Measurements from ENCODE around the gene CTNNA2. TPM values are rescaled to one million over a fixed set of nuclear protein-coding genes. Genes with fewer than 3 reads are reported as not detected.

Gene CTNNA2
- total and polyA plus RNA-seq, 2 of the 8 experiments (the other 6 are each of a cell fraction or from before 2014, with no cell fraction given): 3.9 to 9.0 TPM

DNA sequence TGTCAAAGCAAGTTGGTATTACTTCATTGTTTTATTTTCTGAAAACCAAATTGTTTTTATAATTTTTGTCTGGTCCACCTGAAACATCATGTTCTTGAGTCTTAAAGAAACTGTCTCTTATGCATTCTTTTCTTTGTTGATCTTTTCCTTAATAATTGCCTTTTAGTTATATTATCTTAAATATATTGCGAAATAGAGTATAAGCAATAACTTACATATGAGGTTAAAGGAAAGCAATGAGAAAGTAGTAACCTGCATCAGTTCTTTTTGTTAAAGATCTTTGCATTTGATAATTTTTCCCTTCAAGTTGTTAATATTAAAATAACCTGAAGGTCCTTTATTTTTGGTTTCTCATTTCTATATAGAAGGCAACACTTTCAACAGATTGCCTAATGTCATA is 315.0 kb downstream of the CTNNA2 start:
- POLR2A ChIA-PET (ENCODE audit: partially characterized antibody): interaction anchor here (0.6 kb wide), 1 partner anchor 222 kb away, joined by 3 read pairs; no protein-coding TSS in a partner anchor
- Histone ChIP-seq H2AFZ (ENCODE audit: low read length) (no peak overlapping the region), H3K27me3 (replicated peaks in 1 of 4; ENCODE audit: control insufficient read depth in 3 of 4, extremely low read depth in 1 of 4, insufficient read depth in 3 of 4, low read length in 3 of 4) (no peaks in the 10 kb centered on the region), H2BK5ac (ENCODE audit: low read depth, low read length) (no peak overlapping the region), H4K5ac (ENCODE audit: insufficient read length, low read depth, low read length) (no peak overlapping the region), H3K4ac (replicated peaks; ENCODE audit: insufficient read length, low read depth, low read length) (no peak overlapping the region), H4K20me1 (replicated peaks in 1 of 2; ENCODE audit: control insufficient read depth in 1 of 2, insufficient read depth in 2 of 2, low read length in 2 of 2) (no peaks in the 10 kb centered on the region), H3K18ac (ENCODE audit: extremely low read depth, low read length) (no peak overlapping the region), H3K79me2 (ENCODE audit: control insufficient read depth in 1 of 2, insufficient read depth in 2 of 2, low read length in 2 of 2) (no peaks in the 10 kb centered on the region), H3K27ac (ENCODE audit: low read depth, low read length) (no peak overlapping the region), H3K36me3 (ENCODE audit: control insufficient read depth in 2 of 4, insufficient read depth in 4 of 4, low read length in 3 of 4) (no peaks in the 10 kb centered on the region), H3K4me1 (replicated peaks in 1 of 4; ENCODE audit: control insufficient read depth in 3 of 4, insufficient read depth in 4 of 4, low read length in 3 of 4) (peaks cover 0 to 13% (median 6%) of the 10 kb centered on the region in 4 experiments; a peak in 4 of 7 replicates), H3K9me3 (ENCODE audit: insufficient read depth in 2 of 2, low read depth in 1 of 2, low read length in 1 of 2) (no peaks in the 10 kb centered on the region), H2BK120ac (replicated peaks; ENCODE audit: low read depth, low read length) (no peak overlapping the region), H3K79me1 (ENCODE audit: low read depth, low read length) (no peaks in the 10 kb centered on the region), H4K8ac (ENCODE audit: extremely low read depth, insufficient read depth, low read length) (no peak overlapping the region), H3K23ac (ENCODE audit: insufficient read length) (no peak overlapping the region), H3K4me2 (ENCODE audit: insufficient read depth in 1 of 2, low read depth in 2 of 2, low read length in 2 of 2) (no peak overlapping the region), H3K9ac (replicated peaks in 1 of 4; ENCODE audit: extremely low read depth in 1 of 4, low read depth in 3 of 4, low read length in 3 of 4) (no peak overlapping the region), H3K23me2 (ENCODE audit: low read depth, low read length) (no peaks in the 10 kb centered on the region), H4K91ac (replicated peaks; ENCODE audit: insufficient read length, low read length) (no peak overlapping the region), H3K56ac (replicated peaks; ENCODE audit: insufficient read length, low read depth, low read length) (no peak overlapping the region), H2AK5ac (ENCODE audit: low read depth, low read length) (no peak overlapping the region), H3K4me3 (ENCODE audit: extremely low read depth in 1 of 4, insufficient read depth in 2 of 4, low read depth in 3 of 4, low read length in 4 of 4) (no peak overlapping the region), H2BK15ac (ENCODE audit: low read length) (no peak overlapping the region), H2BK20ac (ENCODE audit: low read length) (no peak overlapping the region), H2BK12ac (ENCODE audit: low read depth, low read length) (no peak overlapping the region), H3K14ac (ENCODE audit: insufficient read length) (no peak overlapping the region)
- DNase-seq (ENCODE audit: low read depth in 1 of 2, low spot score in 2 of 2) (no peak), FAIRE-seq (no peak)
- CTCF ChIA-PET (ENCODE audit: partially characterized antibody): no interaction called here
- 100% methylated on average over 1 of the region's 1 CpG; no CpG with 5 or more reads in 1 of the 2 experiments for WGBS, 2 experiments (ENCODE audit: extremely low coverage in 1 of 2, insufficient coverage in 1 of 2, insufficient read length in 1 of 2, insufficient replicate concordance in 2 of 2, low coverage in 1 of 2, low lambda C conversion rate in 2 of 2, missing lambda C conversion rate in 1 of 2)

All from H1 (cell line).